ENCODE data around the gene CYB561A3.

The CYB561A3 gene, protein sequence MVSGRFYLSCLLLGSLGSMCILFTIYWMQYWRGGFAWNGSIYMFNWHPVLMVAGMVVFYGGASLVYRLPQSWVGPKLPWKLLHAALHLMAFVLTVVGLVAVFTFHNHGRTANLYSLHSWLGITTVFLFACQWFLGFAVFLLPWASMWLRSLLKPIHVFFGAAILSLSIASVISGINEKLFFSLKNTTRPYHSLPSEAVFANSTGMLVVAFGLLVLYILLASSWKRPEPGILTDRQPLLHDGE

DNA sequence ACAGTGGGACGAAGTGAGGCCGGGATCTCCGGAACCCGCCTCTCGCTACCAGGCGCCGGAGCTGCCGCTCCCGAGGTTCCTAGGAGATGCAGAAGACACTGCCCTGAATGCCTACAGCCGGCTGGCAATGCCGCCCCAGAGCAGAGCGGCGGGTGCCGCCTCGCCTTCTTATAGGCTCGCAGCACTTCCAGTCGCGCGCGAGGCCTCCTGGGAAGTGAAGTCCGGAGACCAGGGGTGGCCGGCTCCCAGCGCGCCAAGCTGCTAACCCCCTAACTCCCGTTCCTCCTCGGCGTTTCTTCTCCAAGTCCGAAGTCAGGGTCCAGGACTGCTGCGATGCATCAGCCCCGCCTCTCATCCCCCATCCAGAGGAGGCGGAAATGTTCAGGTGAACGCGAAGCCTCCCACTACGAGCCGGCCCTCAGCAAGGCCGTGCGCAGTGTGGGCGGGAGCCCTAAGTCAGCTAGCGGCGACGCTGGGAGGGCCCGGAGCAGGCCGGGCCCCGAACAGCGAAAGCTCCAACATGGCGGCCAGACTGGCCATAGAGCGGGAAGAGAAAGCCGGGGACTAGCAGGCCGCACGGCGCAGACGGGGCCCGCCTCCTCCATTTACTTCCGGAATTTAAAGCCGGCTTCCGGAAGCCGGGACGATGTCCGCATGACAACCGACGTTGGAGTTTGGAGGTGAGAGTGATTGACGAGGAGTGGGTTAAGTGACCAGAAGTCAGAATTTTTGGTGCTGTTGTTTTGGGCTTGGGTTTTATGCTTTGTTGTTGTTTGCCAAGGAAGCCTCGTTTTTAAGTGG, at the start of gene CYB561A3, which contains the start of gene TMEM138:
Gene CYB561A3 (minus strand): TSS at position 142 of the 801 bp plus-strand sequence. CDS start 5,169 bp downstream, outside the sequence.
Gene TMEM138 (plus strand): TSS at position 634 of the 801 bp plus-strand sequence. CDS start 2,017 bp downstream, outside the sequence.
- DNase-seq (ENCODE audit: low spot score), result peak; percentile 94
- in situ Hi-C loops (cut with MboI; ENCODE audit: low sequenced_read_pairs, unreplicated experiment), result no loop called here
- no peak for TF ChIP-seq CTCF (IDR thresholded peaks at IDR 0.05; ENCODE audit: borderline replicate concordance, control extremely low read depth, extremely low read depth, insufficient read depth, missing control alignments)

DNA sequence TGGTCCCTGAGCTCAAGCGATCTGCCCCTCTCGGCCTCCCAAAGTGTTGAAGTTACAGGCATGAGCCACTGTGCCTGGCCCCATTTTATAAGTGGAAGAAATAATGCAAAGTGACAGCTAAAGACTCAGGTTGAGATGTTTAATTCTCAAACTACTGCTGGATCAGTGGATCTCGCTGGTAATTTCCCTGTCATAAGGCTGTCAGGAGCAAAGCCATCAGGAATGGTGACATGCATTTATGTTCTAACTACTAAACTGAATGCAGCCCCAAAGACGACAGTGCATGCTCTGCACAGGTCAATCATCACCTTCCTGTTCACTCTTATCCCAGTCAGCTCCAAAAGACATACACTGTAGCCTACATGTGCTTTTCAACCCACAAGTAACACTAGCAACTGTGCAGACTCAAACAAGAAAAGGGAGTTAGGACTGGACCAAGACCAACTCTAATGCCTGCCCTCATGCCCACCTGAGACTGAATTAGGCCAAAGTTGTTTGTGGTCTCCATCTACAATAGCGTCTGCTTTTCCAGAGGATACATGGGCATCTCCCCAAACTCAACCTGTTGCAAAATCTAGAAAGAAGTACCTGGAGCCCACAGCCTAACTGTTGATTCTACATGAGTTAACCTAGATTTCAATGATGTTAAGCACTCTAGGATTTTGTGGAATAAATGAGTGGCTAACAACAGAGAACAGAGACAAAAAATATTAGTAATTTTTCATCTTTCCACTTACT, 45.5 kb upstream of the CYB561A3 start:
- TF ChIP-seq CTCF (IDR thresholded peaks at IDR 0.05; ENCODE audit: borderline replicate concordance, control extremely low read depth, extremely low read depth, insufficient read depth, missing control alignments), result no peak
- in situ Hi-C loops (cut with MboI; ENCODE audit: low sequenced_read_pairs, unreplicated experiment), result no loop called here
- no peak for DNase-seq (ENCODE audit: low spot score)

DNA sequence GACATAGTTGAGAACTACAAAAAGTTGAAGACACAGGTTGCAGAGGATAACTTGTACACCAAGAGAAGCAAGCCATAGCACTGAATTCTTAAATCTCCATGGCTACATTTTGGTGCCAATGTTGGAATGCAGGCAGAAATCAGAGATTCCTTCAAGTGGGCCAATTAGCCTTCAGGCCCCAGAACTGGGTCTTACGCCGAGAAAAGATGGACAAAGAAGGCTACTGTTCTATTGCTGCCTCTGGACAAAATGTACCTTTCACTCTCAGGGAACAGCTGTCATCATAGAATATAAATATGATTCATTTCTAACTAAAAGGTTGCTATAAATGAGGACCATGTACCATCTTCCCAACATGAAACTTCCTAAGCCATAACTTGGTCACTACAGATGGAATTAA, 44.4 kb upstream of the CYB561A3 start:
- DNase-seq (ENCODE audit: low spot score), result no peak
- no peak for TF ChIP-seq CTCF (IDR thresholded peaks at IDR 0.05; ENCODE audit: borderline replicate concordance, control extremely low read depth, extremely low read depth, insufficient read depth, missing control alignments)
- in situ Hi-C loops (cut with MboI; ENCODE audit: low sequenced_read_pairs, unreplicated experiment), result no loop called here

DNA sequence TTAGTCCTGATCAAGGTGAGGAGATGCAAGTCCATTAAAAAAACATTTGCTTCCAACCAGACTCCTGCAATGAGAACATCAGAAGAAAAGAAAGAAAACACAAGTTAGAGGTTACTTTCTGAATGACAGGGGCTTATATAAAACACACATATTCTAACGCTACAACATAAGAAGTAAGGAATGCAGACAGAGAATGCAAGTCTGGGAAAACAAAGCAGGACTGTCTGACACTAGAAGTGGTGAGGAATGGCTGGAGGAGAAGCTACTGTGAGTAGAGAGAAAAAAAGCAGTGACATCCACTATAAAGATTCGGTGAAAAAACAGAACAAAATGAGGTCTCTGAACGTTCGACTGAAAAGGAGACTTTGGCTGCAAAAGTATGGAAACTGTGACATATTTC, 43.0 kb upstream of the CYB561A3 start:
- DNase-seq (ENCODE audit: low spot score), result no peak
- in situ Hi-C loops (cut with MboI; ENCODE audit: low sequenced_read_pairs, unreplicated experiment), result no loop called here
- TF ChIP-seq CTCF (IDR thresholded peaks at IDR 0.05; ENCODE audit: borderline replicate concordance, control extremely low read depth, extremely low read depth, insufficient read depth, missing control alignments), result no peak

- TF ChIP-seq CTCF (IDR thresholded peaks at IDR 0.05; ENCODE audit: borderline replicate concordance, control extremely low read depth, extremely low read depth, insufficient read depth, missing control alignments), result no peak
- in situ Hi-C loops (cut with MboI; ENCODE audit: low sequenced_read_pairs, unreplicated experiment), result no loop called here
These were observed 42.4 kb upstream of the CYB561A3 start for GRCh38 chr11:61404103-61404502.

DNA sequence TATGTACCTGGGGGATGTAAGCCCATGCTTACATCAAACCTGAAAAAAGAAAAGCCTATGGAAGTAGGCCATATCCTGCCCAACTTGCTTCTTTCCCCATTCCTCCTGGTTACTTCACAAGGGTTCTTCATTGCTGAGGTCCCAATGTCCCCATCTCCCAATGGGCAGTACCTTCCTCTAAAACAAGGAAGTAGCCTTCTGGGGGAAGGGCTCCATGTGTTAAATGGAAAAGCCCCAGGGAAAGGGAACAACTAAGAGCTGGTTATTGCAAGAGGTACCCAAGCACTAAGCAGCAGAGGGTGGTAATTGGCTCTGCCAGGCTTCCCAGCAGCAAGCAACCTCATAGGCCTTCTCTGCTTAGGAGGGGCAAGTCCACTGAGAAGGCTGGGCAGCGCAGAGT, 42.0 kb upstream of the CYB561A3 start:
- no peak for TF ChIP-seq CTCF (IDR thresholded peaks at IDR 0.05; ENCODE audit: borderline replicate concordance, control extremely low read depth, extremely low read depth, insufficient read depth, missing control alignments)
- in situ Hi-C loops (cut with MboI; ENCODE audit: low sequenced_read_pairs, unreplicated experiment), result no loop called here
- no peak for DNase-seq (ENCODE audit: low spot score)

More at GRCh38 chr11:61404103-61404502, 42.4 kb upstream of the CYB561A3 start:
- no peak for DNase-seq (ENCODE audit: low spot score)

Measured in GM13976 (cell line).